ENCODE results near the gene RPL10L. TPM values are rescaled to one million over a fixed set of nuclear protein-coding genes. Genes with fewer than 3 reads are reported as not detected.

Gene RPL10L
- polyA plus RNA-seq (2012; ENCODE audit: insufficient read depth, insufficient read length, low read depth): 0.63 TPM

DNA sequence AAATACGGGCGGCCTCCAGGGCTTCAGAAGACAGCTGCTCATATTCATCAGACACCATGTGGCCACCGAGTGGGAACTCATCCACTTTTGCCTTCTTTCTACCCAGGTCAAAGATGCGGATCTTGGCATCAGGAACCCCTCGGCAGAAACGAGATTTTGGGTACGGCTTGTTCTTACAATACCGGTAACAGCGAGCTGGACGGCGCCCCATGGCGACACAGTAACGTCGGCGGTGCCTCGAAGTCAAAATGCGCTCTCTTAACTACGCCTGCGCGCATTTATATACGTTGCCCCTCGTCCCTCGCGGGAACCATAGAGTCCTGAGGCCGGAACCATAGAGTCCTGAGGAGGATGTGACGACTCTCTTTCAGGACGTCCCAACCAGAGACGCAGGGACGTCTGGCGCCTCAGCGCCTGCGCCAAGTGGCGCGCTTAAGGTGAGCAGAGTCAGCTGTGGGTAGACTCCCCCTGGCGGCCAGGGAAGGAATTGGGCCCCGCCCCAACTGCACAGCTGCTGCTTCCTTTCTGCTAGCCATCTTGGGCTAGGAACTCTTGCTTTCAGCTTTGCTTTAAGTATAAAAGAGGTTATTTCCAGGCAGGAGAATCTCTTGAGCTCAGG is at the start of gene RPL10L:
Gene RPL10L (minus strand): TSS at position 256 of the 619 bp plus-strand sequence. CDS start 45 bp downstream, at position 211.
- peak; percentile 19 for DNase-seq
- no peak within 1 kb of the TSS for H3K4me3 ChIP-seq (ENCODE audit: low read depth, low read length)
- H3K27me3 ChIP-seq: no peaks in the 10 kb centered on the region
- peak; percentile 38 for TF ChIP-seq CTCF (IDR thresholded peaks at IDR 0.05; ENCODE audit: low read depth, low read length)
- no peaks in the 10 kb centered on the region; the same call in 1 of the 2 replicates for H3K9me3 ChIP-seq
- H3K36me3 ChIP-seq: no peaks in the 10 kb centered on the region
- H3K4me1 ChIP-seq: no peaks in the 10 kb centered on the region

GRCh38 chr14:46691819-46692218 is 40.2 kb upstream of the RPL10L start:
- TF ChIP-seq CTCF (IDR thresholded peaks at IDR 0.05; ENCODE audit: low read depth, low read length): no peak
- Histone ChIP-seq H3K27me3 (no peaks in the 10 kb centered on the region), H3K4me1 (no peaks in the 10 kb centered on the region), H3K4me3 (ENCODE audit: low read depth, low read length) (no peak overlapping the region), H3K36me3 (no peaks in the 10 kb centered on the region), H3K9me3 (no peaks in the 10 kb centered on the region)
- DNase-seq: no peak

- no peaks in the 10 kb centered on the region for H3K27me3 ChIP-seq
- H3K4me1 ChIP-seq: no peaks in the 10 kb centered on the region
- DNase-seq: no peak
- no peak for TF ChIP-seq CTCF (IDR thresholded peaks at IDR 0.05; ENCODE audit: low read depth, low read length)
- H3K4me3 ChIP-seq (ENCODE audit: low read depth, low read length): no peak overlapping the region
- H3K9me3 ChIP-seq: no peaks in the 10 kb centered on the region; the same call in 1 of the 2 replicates
- no peaks in the 10 kb centered on the region for H3K36me3 ChIP-seq
Observed at GRCh38 chr14:46686652-46687051, 35.1 kb upstream of the RPL10L start.

GRCh38 chr14:46672128-46672527 is 20.5 kb upstream of the RPL10L start:
- Histone ChIP-seq H3K4me3 (ENCODE audit: low read depth, low read length) (no peak overlapping the region), H3K27me3 (no peaks in the 10 kb centered on the region), H3K9me3 (no peaks in the 10 kb centered on the region), H3K36me3 (no peaks in the 10 kb centered on the region), H3K4me1 (no peaks in the 10 kb centered on the region)
- 0 out of 2 replicates have a peak, but pooled peaks have one; percentile 11 for TF ChIP-seq CTCF (IDR thresholded peaks at IDR 0.05; ENCODE audit: low read depth, low read length)
- no peak for DNase-seq

- no peak for TF ChIP-seq CTCF (IDR thresholded peaks at IDR 0.05; ENCODE audit: low read depth, low read length)
- H3K27me3 ChIP-seq: no peaks in the 10 kb centered on the region
- H3K9me3 ChIP-seq: no peaks in the 10 kb centered on the region
- H3K4me3 ChIP-seq (ENCODE audit: low read depth, low read length): no peak overlapping the region
- no peaks in the 10 kb centered on the region for H3K36me3 ChIP-seq
- DNase-seq: no peak
- no peaks in the 10 kb centered on the region for H3K4me1 ChIP-seq
Observed at GRCh38 chr14:46663382-46663781, 11.8 kb upstream of the RPL10L start.

DNA sequence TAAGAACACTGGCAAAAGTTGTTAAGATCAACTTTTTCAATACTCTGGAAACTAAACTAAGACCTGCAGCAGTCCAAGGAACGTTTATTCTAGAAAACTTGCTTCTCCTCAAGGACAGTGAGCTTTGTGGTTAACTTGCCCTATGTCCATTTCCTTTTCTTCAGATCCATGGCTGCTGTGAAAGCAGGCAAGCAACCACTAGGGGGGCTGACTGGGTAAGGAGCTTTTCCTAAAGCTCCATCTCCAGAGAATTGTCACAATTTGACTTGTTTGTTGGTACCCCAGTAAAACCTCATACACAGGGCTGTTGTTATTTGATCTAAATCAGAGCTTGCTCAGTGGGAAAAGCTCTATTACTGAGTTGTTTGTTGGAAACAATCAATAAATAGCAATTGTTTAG is 10.1 kb upstream of the RPL10L start:
- peak; percentile 70 for TF ChIP-seq CTCF (IDR thresholded peaks at IDR 0.05; ENCODE audit: low read depth, low read length)
- H3K9me3 ChIP-seq: no peaks in the 10 kb centered on the region

More for the DNA sequence above, 10.1 kb upstream of the RPL10L start:
- Histone ChIP-seq H3K4me3 (ENCODE audit: low read depth, low read length) (no peak overlapping the region), H3K4me1 (no peaks in the 10 kb centered on the region), H3K27me3 (no peaks in the 10 kb centered on the region), H3K36me3 (no peaks in the 10 kb centered on the region)
- DNase-seq: peak; percentile 32

Data from BE2C (cell line).